CD4-positive, alpha-beta T cell treated with Interleukin-15 for 4 hours (primary cell): ENCODE measurements around the gene AGBL5.

Experiments used
- DNase-seq: peaks from one replicate; pipeline ENCODE4 v3.0.0-alpha.2; 2020; ENCODE audit warnings: low spot score

Gene AGBL5

GRCh38 chr2:27023740-27024139 is 27.7 kb upstream of the AGBL5 start:
- no peak for DNase-seq

DNA sequence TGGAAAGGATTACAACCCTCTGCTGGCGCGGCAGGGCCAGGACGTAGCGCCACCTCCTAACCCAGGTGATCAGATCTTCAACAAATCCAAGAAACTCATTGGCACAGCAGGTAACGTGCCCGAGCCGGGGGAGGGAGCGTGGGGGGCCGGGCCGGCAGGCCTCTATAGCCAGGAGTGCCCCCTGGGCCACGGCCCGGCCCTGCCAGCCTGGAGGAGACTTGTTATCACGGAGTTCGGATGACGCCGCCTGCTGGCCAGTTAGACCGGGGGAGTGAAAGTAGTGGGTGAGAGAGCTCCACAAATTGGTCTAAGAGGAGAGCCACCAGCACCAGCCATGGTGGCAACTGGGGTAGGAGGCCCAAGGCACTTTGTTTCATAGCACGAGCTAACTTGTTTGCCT is 27.3 kb upstream of the AGBL5 start:
- no peak for DNase-seq

DNA sequence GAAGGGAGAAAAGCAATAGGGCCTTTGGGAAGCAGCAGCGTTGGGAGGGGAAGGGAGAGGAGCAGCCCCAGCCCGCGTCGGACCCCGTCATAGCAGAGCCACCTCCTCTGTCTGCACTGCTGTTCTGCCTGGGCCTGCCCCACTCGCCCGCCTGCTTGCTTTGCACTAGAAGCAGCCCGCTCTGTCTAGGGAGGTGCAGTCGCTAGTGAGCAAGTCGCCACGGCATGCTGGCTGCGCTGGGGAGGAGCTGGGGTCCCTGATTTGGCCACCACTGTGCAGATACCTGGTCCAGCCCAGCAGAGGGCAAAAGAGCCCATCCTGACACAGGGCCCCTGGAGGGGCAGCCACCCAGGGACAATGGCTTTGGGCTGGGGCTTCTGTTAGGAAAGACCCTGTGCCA is 26.7 kb upstream of the AGBL5 start:
- DNase-seq: no peak

- no peak for DNase-seq
These were observed 26.1 kb upstream of the AGBL5 start for GRCh38 chr2:27025281-27025800.

GRCh38 chr2:27025861-27026851 is 25.3 kb upstream of the AGBL5 start:
- DNase-seq: no peak

DNA sequence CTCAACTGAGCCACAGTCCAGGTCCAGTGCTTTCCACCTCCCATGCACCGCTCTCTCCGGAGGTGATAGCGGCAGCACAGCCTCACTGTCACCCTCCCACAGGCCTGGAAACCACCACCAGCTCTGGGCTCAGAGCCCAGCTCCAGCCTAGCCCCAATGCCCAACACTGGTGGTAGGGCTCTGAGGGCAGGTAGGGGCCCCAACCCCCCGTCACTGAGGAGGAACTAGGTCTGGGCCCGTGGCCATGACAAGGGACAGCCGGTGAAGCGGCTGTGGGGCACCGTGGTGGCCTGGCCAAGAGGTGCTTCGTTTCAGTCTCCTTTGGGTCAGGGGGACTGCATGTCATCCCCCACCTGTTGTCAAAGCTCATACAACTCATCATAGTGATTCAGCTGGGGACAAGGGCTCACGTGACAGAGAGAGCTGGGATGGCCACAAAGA is 24.2 kb upstream of the AGBL5 start:
- DNase-seq: no peak

GRCh38 chr2:27029051-27029450 is 22.4 kb upstream of the AGBL5 start:
- no peak for DNase-seq

- DNase-seq: peak; percentile 77
These were observed 18.8 kb upstream of the AGBL5 start, which contains the start of gene TMEM214 for GRCh38 chr2:27032495-27033252. Gene TMEM214 (plus strand): TSS chr2:27032965. CDS start chr2:27033016, 51 bp downstream.

- DNase-seq: no peak
These were observed 18.1 kb upstream of the AGBL5 start for GRCh38 chr2:27033253-27033852.

DNA sequence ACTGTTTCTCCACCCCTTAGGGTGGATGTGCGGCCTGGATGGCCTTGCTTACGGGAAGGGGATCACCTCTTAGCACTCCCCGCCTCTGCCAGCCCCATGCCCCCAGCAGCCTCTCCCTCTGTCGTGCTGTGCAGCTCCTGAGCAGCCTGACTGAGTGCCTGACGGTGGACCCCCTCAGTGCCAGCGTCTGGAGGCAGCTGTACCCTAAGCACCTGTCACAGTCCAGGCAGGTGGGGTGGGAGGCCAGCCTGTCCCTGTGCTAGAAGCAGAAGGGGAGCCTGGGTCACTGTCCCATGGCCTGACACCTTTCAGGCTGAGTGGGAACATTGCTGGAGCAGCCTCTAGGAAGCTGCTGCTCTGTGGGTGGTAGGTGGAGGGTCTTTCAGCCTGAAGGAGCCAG is 13.5 kb upstream of the AGBL5 start:
- DNase-seq: no peak

DNA sequence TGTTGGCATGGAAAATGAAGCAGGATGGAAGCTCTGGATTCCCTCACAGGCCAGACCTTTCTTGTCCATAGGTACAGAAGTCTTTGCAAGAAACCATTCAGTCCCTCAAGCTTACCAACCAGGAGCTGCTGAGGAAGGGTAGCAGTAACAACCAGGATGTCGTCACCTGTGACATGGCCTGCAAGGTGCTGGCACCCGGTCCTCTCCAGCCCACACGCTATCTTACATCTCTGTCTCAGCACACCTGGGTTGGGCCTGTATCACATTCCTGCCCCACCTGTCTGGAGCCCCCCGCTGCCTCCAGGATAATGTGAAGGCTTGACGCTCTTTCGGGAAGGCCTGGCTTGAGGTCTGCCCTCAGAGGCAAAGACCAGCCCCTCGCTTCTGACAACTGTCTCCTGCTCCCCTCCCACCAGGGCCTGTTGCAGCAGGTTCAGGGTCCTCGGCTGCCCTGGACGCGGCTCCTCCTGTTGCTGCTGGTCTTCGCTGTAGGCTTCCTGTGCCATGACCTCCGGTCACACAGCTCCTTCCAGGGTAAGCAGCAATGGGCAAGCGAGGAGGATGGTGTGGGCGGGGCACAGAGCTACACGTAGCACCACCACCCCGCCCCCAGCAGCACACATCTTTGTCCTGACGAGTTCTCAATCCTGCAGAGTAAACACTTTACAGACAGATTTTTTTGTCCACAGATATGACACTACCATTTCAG is 12.7 kb upstream of the AGBL5 start:
- no peak for DNase-seq

- no peak for DNase-seq
These were observed 12.0 kb upstream of the AGBL5 start for GRCh38 chr2:27039426-27039825.

- DNase-seq: no peak
These were observed 11.6 kb upstream of the AGBL5 start for GRCh38 chr2:27039871-27040270.

DNA sequence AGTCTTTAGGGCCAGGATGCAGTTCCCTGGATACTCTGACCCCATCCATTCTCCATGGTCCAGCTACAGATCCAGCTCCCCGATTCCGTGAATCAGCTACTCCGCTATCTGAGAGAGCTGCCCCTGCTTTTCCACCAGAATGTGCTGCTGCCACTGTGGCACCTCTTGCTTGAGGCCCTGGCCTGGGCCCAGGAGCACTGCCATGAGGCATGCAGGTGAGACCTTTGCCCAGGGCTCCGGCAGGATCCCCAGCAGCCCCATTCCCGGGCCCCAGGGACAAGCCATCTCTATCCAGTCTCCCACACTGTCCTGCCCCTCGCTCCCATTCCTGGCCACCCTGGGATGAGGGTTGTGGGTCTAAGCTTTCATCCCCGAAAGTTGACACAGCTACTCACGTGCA is 11.2 kb upstream of the AGBL5 start:
- no peak for DNase-seq

DNA sequence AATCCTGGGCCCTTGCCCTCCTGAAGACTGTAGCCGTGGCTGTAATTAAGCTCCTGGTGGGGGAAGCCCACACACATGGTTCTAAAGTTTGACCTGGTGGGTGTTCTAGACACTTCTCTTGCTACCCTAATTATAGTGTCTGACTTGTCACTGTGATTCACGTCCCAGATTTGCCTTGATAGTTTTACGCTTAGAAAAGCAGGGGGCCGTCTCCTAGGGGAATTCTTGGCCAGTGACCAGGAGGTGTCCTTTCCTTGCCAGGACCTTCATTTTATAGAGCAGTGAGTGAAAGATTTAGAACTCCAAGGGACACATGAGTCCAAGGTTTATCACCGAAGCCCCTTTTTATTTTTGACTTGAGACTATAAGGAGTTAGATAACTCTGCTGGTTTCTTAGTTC is 9.7 kb upstream of the AGBL5 start:
- DNase-seq: no peak

DNA sequence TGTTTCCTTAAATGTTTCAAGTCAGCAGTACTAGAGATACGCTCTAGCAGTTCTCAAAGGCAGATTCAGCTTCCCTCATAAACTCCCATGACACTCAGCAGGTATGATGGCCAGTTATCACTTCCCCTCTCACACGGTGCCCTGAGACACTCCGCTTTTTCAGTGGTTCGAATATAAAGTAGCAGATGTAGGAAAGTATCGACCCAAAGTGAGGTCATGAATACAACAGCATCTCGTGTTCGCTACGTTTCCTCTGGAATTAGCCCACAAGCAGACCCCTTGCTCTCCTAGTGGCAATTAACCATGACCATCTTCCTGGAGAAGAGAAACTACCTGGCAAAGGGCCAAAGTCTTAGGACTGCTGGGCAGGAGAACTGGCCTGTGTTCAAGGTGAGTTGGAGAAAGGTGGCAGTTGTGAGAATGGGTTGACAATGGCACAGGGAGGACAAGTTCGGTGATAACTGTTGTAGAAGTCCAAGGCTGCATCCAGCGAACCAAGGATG is 9.3 kb upstream of the AGBL5 start:
- no peak for DNase-seq

- DNase-seq: no peak
These were observed 8.4 kb upstream of the AGBL5 start for GRCh38 chr2:27042985-27043634.

- DNase-seq: peak; percentile 56
These were observed 1.8 kb upstream of the AGBL5 start for GRCh38 chr2:27049422-27050280.

DNA sequence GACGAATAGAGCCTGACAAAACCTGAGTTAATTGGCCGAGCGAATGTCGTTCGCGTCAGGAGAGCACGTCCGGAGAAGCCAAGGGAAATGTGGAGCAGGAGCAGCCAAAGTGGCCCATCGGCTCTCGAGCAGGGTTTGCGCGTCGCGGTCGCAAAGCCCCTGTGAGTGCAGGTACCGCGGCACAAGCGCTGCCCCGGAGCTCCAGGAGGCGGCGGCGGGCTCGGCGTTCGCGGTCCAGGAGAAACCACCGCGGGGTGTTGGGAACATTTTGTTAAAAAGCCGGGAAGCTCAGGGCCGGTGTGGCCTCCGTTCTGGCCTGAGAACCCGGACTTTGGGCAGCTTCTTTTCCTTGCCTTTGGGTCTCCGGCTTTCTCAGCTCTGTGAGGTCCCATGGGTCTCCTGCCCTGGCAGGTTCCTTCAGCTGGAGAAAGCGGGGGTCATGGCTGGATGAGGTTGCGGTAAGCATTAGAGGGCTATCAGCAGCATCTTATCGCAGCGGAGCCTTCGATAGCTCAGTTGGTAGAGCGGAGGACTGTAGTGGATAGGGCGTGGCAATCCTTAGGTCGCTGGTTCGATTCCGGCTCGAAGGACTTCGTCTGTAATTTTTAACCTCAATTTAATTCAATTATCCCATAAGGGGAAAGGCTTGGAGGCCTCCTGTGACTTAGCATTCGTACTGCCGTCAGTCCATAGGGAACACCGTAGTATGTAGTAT is 1.0 kb upstream of the AGBL5 start:
- peak; percentile 93 for DNase-seq
